GM20431 (cell line): ENCODE results near the gene BCL11B.

Experiments used
- in situ Hi-C: fragments of 300-500 bp; cut with MseI, MboI; formaldehyde crosslinking; loops from one replicate; pipeline ENCODE4 v1.15.0; 2020; ENCODE audit warnings: low sequenced_read_pairs; ENCODE audit not compliant: unreplicated experiment

BCL11B gene

DNA sequence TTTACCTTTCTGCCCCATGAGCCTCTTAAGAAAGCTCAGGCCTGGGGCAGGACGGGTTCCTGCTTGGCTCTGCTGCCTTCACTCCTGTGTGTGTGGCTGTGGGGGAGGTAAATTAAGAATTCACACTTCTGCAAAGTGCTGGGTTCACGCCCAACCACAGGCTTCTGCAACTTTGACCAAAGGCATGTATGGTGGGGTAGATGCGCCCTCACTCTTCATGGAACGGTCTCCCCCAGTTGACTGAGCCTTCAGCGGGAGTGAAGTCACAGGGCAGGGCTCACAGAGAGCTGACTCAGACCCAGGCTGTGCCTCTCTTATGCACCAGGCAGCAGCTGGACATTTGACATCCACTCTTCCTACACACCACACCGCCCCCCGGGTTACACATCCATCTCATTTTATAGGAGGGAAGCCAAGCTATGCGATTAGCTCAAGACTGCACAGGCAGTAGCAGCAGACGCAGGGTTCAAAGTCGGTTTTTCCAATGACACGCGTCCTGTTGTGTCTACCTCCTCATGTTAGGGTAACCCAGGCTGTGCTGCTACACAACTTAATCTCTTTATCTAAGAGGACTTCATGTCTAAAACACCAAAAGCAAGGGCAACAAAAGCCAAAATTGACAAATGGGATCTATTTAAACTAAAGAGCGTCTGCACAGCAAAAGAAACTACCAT, 15.4 kb upstream of the BCL11B start:
- in situ Hi-C loops = no loop called here

DNA sequence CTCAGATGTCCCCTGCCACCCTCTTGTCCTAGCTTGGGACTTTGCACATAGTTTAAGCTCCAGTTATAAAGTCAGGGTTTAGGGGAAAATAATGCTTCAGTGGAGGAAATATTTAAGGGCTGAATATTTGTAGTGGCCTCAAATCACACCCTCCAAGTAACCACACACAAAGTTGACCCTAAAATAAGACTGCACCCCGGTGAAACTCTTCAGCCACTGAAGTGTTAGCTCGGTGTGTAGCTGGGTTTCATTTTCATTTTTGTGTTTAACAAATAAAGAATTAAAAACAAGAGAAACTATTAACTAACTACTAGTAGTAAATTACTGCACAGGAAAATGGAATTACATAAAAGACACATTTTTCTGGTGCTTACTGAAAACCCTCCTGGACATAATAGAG, 14.8 kb upstream of the BCL11B start:
- in situ Hi-C loops = no loop called here

- in situ Hi-C loops = no loop called here
Observed at GRCh38 chr14:99284254-99285004, 12.4 kb upstream of the BCL11B start.

- in situ Hi-C loops = no loop called here
Observed at GRCh38 chr14:99282261-99283050, 10.5 kb upstream of the BCL11B start.

DNA sequence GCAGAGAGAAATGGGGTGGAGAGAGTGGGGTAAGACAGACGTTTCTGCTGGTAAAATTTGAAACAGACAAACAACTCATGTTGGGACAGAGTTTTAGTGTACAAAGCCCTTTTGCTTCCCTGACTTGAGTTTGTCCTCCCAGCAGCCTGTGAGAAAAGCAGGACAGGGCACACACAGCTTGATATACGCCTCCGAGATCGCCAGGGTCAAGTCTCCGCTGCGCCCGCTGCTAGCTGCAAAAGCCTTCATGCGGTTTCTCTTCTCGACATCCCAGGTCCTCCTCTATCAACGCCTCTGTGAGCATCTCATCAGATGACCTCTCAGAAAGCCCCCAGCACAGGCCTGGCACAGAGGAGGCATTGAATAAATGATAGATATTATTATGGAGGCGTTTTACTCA, 9.4 kb upstream of the BCL11B start:
- in situ Hi-C loops = no loop called here

GRCh38 chr14:99280852-99281251, 8.9 kb upstream of the BCL11B start:
- in situ Hi-C loops = no loop called here

DNA sequence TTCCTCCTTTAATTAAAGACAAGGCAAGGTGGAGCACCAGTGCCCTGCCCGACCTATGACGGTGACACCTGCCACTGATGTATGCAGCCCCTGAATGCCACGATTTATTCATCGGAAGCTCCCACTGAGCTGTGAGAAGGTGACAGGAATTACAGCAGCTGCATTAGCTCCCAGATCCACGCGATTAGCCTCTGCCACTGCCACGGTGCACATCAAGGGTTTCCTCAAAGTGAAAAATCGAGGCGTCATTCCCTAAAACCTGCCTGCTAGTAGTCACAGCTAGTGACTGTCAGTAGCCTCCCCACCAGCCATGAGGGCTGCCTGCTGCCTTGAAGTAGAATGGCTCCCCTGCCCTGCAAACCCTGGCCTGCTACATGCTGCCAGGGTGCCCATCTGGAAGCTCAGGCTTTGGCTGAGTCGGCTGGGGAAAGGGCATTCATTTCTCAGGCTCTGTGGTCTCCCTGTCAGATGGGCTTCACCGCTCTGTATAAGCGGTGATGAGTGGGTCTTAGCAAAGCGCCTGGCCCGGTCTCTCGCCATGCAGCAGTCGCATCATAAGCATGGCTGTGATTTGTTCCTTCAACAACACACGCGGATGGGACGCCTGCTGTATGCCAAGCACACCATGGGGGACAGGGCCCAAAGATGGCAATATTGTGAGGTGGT, 8.2 kb upstream of the BCL11B start:
- in situ Hi-C loops = no loop called here

DNA sequence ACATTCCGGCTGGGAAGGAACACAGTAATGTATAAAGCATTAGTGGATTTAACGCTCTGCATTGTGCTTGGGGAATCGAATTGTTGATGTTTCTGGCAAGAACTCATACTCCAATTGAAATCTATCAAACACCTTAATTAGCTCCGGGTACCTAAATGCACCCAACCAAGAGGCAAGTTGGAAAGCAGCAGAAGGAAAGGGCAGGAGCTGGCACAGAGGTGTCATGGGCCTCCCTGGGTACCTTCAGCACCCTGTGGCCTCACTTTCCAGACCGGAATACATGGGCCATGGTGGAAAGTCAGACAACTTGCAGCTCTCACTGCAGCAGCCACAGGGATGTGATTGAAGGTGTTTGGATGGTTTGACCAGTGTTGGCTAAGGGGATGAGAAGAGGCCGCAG, 6.8 kb upstream of the BCL11B start:
- in situ Hi-C loops = no loop called here

- in situ Hi-C loops = no loop called here
Observed at GRCh38 chr14:99277530-99277929, 5.5 kb upstream of the BCL11B start.

DNA sequence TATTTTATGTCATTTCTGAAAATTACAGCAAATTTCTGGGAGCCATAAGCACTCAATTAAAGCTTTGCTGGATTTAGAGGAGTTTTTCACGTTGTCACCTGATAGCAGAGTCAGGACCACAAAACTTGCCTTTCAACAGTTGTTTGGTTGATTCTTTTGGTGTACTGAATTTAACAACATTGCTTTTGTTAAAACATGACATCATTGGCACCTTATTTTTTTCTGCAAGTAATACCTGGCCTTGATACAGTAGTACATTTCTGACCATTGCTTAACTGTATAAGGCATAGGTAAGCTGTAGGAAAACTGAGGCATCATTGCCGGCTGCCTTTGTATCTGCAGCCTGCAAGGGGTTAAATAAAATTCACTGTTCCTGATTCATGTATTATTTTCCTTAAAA, 4.5 kb upstream of the BCL11B start:
- in situ Hi-C loops = no loop called here

DNA sequence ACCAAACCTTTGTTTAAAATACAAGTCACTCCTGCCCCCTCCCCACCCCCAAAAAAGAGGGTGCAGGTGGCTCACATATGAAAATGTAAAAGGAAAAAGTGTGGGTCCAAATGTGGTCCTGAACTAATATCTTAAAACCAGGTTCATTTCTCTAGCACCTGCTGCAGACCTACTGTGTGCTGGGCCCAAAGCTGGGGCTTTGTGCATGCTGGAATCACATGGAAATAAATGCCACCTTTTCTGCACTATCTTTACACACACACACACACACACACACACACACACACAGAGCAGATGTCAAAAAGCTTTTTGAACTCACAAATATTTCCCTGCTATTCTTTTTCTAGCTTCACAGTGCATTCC, 3.2 kb upstream of the BCL11B start:
- in situ Hi-C loops = no loop called here

GRCh38 chr14:99274346-99275221, 2.6 kb upstream of the BCL11B start:
- in situ Hi-C loops = no loop called here

- in situ Hi-C loops = no loop called here
Observed at GRCh38 chr14:99273766-99274345, 1.9 kb upstream of the BCL11B start.

DNA sequence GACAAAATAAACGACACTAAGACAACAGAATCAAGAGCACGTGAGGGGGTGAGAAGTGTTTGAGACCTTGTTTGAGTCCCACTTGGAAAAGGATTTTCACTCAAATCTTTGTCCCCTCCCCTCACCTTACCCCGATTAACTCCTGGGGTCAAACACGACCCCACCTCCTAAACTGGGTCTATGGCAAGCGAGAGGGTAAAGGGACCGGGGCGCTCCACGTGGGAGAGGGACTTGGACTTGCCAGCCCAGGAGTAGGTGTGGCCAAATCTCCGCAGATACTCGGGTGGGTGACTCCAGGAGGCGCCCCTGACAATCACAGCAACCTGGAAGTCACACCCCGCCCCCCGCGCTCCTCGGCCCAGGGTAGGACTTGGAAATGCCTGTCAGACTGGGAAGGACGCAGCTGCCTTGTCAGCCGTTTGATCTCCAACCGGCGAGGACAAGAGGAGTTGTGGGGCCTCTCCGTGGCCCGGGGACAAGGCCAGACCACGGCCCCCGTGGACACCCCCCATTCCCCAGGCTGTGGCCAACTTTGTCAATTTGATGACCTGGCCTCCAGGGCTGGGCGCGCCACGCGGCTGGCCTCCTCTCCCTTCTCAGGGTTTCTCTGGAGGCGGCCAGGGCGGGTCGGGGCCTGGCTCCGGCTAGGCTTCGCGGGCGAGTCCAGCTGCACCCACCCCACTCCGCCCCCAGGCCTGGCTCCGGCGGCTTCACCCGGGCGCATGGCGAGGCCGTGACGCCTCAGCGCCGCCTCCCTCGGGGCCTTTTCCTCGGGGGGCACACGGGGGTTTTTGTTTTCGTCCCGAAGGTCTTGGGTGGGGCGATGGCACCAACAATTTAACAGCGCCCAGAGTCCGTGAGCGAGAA, 1.1 kb upstream of the BCL11B start:
- in situ Hi-C loops = no loop called here

- in situ Hi-C loops = no loop called here
Observed at GRCh38 chr14:99272632-99272898, 568 bp upstream of the BCL11B start.

- in situ Hi-C loops = no loop called here
Observed at GRCh38 chr14:99271221-99271941, 616 bp downstream of the BCL11B start.

GRCh38 chr14:99270458-99271220, 1.4 kb downstream of the BCL11B start:
- in situ Hi-C loops = no loop called here
